Skeletal muscle cell (primary cell): ENCODE results near the gene PPM1L.
A peak's percentile ranks its signal among the peaks of the same experiment; 100 is the strongest.

Experiments
- DNase-seq: peaks from one replicate; pipeline ENCODE4 v3.0.0-alpha.2; 2010; ENCODE audit warnings: low read depth
- H3K4me3 ChIP-seq: 2 replicates; pipeline ENCODE4 v1.5.1; 2011; ENCODE audit warnings: low read depth, mild to moderate bottlenecking, control low read depth, low read length, moderate library complexity

The PPM1L gene

DNA sequence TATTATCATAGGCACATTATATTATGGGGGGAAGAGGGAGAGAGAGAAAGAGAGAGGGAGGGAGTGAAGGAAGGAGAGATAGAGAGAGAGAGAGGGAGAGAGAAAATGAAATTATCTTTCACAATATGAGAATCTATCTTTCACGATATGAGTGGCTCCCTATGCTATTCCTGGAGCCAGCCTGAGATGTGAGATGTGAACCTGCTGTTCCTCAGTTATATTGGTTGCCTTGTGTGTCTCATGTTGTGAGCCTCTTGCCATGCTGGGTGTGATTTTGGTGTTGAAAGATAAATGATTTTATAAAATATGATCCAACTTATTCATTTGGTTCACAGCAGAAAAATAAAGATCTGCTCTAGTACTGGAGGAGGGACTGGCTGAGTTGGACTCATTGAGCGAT is 148.7 kb downstream of the PPM1L start:
- no peak for DNase-seq
- no peak overlapping the region for H3K4me3 ChIP-seq

DNA sequence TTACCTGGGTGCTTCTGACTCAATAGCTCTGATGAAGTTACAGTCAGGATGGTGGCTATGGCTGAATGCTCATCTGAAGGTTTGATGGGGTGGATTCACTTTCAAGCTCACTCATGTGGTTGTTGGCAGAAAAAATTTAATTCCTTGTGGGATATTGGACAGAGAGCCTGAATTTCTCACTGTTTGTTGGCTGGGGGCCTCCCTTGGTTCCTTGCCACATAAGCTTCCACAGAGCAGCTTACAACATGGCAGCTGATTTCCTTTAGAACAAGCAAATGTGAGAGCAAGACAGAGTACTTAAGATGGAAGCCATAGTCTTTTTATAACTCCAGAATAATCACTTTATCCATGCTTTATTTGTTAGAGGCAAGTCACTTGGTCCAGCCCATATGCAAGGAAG is 150.6 kb downstream of the PPM1L start:
- DNase-seq = no peak
- no peak overlapping the region for H3K4me3 ChIP-seq

DNA sequence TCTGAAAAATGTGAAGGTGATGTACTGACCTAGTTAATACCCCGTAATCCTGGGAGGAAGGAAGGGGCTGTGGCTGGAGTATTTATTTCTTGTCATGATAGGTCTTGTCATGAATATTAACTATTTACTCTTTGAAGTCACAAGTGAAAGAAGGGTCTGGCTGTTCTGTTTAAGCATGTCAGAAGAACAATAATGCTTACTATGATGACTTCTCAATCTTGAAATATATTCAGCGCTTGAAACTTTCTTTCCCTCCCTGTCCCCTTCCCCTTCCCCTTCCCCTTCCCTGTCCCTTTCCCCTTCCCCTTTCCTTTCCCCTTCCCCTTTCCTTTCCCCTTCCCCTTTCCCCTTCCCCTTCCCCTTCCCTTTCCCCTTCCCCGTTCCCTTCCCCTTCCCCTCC is 153.9 kb downstream of the PPM1L start:
- no peak for DNase-seq
- no peak overlapping the region for H3K4me3 ChIP-seq

DNA sequence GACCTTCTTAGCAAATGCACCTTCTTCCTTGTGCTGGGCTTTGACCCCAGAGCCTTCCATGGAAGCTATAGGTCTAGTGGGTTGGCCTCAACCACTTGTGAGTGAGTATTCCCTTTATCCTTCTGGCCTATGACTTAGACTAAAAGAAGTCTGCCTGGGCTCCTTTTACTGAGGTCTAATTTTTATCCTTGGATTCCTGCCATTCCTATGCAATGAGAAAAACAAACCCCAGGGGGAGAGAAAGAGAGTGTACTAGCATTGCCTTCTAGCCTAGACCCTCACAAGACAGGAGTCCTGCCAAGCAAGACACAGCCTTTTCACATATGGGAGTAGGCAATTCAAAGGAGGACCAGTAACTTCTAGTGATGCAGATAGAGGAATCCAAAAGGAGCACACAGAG is 155.4 kb downstream of the PPM1L start:
- H3K4me3 ChIP-seq = no peak overlapping the region
- DNase-seq = no peak

DNA sequence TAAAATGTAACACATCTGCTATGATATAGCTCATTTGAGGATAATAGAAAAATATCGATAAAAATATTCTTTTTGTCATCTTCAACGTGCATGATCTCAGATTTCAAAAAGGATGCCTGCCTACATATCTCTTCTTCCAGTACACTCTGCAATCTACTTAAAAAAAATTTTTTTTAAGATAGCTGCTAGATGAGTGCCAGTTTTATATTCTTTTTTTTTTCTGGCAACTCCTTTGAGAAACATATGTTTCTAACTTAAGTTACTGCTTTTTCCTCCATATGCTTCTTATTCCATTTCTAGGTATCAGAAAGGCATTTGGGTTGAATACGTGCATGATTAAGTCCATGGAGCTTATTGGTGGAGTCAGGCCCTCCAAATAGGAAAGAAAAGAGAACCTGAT is 160.4 kb downstream of the PPM1L start:
- H3K4me3 ChIP-seq = no peak overlapping the region
- DNase-seq = no peak

DNA sequence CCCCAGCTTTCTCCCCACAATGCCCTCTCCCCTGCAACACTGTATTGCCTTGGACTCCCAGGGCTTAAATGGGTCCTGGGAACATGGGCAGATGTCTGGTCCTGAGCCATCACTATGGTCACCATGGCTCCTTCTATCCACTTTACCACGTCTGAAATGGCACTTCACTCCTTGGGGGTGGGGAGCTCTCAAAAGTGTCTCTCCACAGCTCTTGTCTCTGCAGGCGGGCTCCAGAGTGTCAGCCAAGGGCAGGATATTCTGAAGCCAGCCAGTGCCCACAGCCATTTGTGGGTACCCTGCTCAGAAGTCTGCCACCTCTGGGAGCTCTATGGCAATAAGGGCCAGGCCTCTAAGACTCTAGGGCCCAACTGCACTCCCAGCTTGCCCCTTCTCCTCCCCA is 163.9 kb downstream of the PPM1L start:
- no peak for DNase-seq
- H3K4me3 ChIP-seq = no peak overlapping the region

DNA sequence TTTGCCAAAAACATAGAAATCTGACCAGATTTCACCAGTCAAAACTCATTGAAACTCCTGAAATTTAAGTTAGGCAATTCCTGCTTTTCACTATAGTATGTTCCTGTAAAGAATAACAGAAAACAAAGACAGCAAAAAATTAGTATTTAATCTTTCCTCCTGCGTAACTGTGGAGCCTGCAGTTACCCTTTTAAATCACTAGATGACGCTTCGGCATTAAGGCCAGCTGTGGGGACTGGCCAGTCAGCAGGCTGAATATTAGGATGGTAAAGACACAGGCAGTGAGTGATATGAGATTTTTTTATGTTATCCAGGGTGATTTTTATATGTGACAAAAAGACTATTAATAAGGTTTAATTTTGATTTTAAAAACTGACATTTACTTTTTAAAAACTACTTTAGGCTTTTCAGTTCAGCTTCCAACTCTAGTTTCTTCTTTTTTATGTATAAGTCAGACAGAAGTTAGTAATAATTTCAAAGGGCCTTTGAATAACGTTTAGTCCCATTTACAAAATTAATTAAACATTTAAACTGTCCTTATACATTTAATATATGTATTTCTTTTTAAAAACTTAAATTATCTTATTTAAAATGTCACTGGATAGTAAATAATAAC is 165.1 kb downstream of the PPM1L start:
- H3K4me3 ChIP-seq = no peak overlapping the region

DNA sequence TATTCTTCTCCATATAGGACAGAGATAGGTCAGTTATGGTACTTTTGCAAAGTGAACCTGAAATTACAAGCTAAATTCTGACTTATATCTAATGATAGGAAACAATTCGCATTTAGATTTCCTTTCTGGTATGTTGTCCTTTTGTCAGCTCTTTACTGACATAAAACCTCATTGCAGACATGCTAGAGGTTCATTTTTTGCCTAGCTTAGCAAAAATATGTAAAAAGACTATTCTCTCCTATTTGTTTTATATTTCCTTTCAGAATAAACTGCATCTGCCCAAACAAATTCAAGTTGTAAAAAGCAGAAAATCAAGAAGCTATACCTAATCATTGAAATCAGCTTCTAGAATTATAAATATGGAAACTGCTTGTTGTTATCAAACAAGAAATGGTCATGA is 168.7 kb downstream of the PPM1L start:
- no peak overlapping the region for H3K4me3 ChIP-seq
- DNase-seq = no peak

More for the DNA sequence above, 165.1 kb downstream of the PPM1L start:
- DNase-seq = peak; percentile 9

DNA sequence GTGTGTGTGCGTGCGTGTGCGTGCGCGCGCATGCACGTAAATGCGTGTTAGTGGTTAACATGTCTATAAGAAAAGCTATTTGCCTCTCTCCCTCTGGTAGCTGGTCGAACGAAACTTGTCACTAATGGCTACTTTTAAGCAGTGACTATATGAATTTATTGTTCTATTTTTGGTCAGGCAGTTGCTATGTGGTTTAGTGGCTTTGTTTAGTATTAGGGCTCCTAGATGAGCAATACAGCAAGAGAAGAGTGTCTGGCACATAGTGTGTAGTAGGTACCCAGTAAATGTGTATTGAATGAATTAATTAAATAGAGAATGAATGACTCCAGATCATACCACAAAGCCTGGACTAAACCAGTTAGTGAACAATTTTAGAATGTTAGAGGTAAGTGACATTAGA is 171.6 kb downstream of the PPM1L start:
- no peak overlapping the region for H3K4me3 ChIP-seq
- no peak for DNase-seq

DNA sequence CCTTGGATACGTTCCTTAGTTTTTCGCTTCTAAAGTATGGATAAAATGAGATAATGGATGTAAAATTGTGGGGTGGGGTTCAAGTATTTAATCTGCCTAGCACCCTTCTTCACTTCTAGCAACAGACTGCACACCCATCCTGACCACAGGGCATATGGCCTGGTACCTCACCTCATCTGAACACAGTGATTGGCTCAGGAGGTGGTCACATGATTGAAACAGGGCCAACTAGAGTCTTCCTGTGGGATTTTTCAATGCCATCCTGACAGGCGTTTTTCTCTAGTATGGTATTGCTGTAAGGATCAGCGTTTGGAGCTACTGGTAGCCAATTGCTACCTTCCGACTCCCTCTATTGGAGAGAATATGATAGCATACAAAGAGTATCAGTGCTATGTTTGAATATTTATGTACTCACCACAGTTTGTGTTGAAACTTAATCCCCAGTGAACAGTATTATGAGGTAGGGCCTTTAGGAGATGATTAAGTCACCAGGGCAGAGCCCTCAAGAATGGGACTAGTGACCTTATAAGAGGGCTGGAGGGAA is 172.2 kb downstream of the PPM1L start:
- no peak overlapping the region for H3K4me3 ChIP-seq
- DNase-seq = no peak

DNA sequence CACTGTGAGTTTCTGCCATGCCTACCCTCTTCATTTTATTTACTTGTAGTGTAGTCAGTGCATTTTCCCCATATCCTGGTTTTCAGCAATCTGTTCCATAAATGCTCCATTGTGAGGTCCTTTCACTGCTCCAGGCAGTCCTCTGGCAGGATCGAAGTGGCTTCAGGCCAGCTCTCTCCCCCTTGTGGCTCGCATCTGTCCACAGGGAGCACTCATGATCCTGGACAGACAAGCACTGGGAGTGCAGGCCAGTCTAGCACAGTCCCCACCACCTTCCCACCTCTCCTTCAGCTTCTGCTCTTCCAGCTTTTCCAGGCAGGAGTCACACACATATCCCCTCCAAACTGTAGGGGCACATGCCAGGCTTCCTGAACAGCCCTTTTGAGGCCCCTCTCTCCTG is 173.6 kb downstream of the PPM1L start:
- no peak overlapping the region for H3K4me3 ChIP-seq
- no peak for DNase-seq

DNA sequence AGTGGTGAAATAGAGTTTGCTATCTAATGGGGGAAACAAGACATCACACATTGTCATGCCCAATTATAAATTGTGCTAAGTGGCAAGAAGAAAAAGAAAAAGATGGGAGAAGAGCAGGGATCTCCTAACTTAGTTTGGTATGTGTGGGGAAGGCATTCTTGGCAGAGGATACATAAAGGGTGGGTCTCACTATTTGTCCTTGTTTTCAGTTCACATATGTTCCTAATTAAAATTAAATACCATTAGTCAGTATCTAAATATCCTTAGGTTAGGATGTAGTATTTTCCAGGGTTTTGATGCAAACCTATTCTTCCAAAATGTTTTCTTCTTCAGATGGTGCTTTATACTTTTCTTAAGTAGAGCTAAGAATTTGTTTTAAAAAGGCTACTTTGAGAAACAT is 175.4 kb downstream of the PPM1L start:
- no peak overlapping the region for H3K4me3 ChIP-seq
- DNase-seq = peak; percentile 11

DNA sequence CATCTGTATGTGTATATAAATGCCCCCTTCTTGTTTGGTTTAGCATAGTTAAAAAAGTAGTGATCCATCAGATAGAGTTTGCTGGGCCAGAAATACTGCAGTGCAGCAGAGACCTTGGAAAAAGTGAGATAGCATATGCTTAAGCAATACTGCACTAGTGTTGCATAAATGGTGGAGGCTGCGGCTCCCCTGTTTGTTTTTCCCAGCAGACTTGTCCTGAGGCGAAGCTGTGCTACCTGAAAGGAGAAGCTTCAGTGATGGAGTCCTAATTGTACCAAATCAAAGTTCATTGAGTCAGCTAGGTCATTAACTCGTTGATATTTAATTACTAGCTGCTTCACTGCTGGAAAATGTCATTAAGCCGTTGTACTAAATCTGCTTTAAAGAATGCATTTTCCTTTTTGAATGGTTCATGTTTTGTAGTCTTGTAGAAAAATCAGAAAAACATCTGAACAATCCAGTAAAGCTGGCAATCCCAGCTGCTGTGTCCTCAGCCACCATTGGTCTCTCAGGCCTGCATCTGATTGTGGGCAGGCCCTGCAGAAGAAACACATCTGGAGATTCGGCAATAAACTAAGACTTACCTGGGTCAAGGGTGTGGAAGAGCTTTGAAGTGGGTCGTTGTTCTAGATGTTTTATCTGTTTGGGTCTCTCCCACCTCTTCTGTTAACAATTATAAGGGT is 179.5 kb downstream of the PPM1L start:
- H3K4me3 ChIP-seq = no peak overlapping the region
- DNase-seq = no peak

DNA sequence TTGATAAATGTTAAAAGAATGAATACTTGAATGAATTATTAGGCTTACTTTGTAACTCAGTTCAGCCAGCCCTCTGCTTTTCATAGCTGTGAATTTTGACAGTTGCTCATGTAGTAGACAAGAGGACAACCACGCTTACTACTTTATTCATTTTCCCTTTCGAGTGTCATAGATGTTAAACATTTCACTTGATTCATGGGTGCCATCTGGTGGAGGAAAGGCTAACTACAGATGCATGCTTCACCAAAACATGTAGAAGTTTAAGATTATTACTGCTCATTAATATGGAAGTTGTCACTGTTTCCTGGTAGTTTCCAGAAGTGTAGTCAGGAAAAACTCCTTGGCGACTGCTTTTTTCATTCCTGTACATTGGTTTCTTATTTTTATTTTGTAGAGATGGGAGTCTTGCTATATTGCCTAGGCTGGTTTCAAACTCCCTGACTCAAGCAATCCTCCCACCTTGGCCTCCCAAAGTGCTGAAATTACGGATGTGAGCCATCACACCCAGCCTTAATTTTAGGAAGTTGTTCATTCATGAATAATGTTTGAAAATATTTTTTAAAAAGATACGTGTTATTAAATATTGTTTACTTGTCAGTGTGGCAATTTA is 186.0 kb downstream of the PPM1L start:
- no peak overlapping the region for H3K4me3 ChIP-seq
- DNase-seq = peak; percentile 19

DNA sequence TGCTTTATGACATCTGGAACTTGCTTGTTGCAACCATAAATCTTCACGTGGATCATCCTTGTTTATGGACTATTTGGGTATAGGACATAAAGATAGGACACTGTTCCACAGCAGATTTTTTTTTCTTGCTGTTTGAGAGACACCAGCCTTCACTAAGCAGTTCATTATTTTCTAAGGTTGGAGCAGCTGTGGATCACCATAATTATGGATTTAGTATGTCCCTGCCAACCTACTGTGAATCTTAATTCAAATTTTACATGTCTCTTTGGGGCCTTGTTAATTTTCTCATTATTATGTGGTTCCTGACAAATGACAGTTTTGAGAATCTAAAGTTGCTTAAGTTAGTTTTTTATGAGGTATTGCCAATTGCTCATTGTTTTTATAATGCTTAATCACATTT is 188.0 kb downstream of the PPM1L start:
- no peak for DNase-seq
- H3K4me3 ChIP-seq = no peak overlapping the region

DNA sequence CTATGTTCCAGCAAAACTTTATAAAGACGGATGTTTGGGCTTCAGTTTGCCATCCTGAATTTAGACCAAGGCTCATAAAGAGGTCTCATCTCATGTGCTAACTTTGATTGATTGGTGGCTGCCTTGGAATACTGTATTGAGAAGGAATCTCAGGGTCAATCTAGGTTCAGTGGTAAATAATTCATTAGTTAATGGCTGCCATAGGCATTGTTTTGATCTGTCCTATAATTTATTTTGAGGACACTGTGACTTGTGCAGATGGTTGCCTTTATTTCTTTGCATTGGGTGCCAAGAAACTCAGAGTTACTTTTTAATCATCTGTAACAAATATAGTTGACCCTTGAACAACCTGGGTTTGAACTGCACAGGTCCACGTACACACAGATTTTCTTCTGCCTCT is 189.3 kb downstream of the PPM1L start:
- no peak overlapping the region for H3K4me3 ChIP-seq
- no peak for DNase-seq

DNA sequence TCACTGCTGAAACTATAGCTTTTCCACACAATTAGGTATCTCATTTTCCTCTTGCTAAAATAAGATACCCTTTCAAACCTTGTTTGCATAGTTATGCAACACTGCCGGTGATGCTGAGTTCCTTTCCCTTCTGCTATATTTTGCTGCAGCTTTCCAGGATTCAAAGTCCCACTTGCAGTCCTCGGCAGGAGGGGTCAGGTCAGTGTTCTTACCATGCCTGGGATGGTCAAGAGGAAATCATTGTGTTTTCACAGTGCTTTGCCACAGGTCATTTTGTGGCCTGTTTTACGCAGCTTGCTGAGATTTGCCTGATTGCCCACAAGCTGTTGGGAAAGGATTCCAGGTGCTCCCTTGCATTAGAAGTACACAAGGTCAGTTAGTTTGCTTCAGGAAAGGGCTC is 192.2 kb downstream of the PPM1L start:
- H3K4me3 ChIP-seq = no peak overlapping the region
- no peak for DNase-seq

DNA sequence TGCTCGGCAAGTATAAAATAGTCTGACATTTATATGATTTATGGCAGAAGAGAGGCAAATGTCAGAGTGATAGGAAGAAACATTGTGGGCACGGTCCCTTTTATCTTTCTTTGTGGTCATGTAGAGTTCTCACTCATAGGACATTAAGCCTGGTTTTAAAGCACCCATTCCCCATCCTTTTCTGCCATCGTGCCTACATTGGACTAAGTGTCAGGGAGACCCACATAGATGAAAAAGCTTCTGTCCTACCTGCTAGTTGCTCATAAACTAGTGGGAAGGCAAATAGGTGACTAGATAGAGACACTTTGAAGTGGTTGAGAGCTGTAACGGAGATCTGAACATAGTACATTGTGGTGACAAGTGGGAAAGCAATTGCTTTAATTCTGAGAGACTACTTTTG is 193.4 kb downstream of the PPM1L start:
- no peak for DNase-seq
- H3K4me3 ChIP-seq = no peak overlapping the region

DNA sequence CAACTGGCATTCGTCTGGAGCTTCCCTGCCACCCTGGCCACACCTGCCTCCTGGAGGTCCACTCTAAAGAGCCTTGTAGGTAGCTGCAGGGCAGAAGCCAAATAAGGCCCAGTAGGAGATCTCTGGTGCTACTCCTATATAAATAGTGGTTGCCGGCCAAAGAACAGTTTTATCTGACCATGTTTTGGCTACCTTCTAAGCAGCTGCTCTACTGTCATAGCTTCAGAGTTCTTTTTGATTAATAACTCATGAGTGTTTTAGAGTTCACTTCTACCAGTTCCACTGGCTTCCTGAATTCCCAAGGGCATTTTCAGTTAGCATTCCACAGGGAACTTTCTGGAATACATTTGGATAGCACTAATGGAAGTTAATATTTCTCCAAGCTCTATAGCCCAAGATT is 194.5 kb downstream of the PPM1L start:
- no peak for DNase-seq

DNA sequence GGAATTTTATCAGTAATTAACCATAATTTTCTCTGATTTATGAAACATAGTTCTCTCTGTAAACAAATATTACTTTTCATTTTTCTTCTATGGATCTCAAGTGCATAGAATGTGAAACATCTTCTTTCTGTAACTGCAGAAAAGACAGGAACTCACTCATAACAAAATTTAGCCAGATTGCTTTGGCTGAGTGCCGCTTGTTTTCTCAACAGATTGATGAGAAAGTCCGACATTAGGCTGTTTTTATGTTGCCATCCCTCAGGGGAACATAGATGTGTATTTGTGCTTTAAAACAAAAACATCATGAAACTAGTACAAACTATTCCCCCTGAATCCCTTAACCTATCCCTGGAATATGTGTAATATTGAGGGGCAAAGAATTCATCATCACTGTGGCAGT is 194.9 kb downstream of the PPM1L start:
- H3K4me3 ChIP-seq = no peak overlapping the region
- no peak for DNase-seq

More for the DNA sequence above, 194.5 kb downstream of the PPM1L start:
- no peak overlapping the region for H3K4me3 ChIP-seq
